Stimulated activated CD8-positive, alpha-beta memory T cell treated with anti-CD3 and anti-CD28 coated beads, Interleukin-7, amount 100 ng/mL, for 1 hour (primary cell): ENCODE measurements around the gene STARD7.
"Not testable (repeated sequence)": the region's sequence is repeated elsewhere in the genome, so short reads cannot be mapped to it uniquely, and the experiment has no call there.

Experiments
- DNase-seq, 2 donors: peaks; one replicate each; pipeline ENCODE4 v3.0.0-alpha.2; 2020; ENCODE audit warnings: low read depth in 2 of 2

Gene STARD7

GRCh38 chr2:96208143-96209010 lies at the start of gene STARD7:
STARD7 (minus strand) TSS chr2:96208827; CDS start chr2:96208434, 393 bp downstream.
- peak; percentile 92 for DNase-seq

GRCh38 chr2:96257744-96258143 lies 49.1 kb upstream of the STARD7 start:
- DNase-seq = not testable (repeated sequence)

GRCh38 chr2:96256611-96257113 lies 48.0 kb upstream of the STARD7 start:
- no peak for DNase-seq

GRCh38 chr2:96254571-96254970 lies 45.9 kb upstream of the STARD7 start:
- no peak for DNase-seq

GRCh38 chr2:96253006-96253405 lies 44.4 kb upstream of the STARD7 start:
- no peak for DNase-seq

GRCh38 chr2:96252526-96252925 lies 43.9 kb upstream of the STARD7 start:
- DNase-seq = no peak

GRCh38 chr2:96251721-96252292 lies 43.2 kb upstream of the STARD7 start:
- DNase-seq = no peak

GRCh38 chr2:96250188-96250587 lies 41.6 kb upstream of the STARD7 start:
- DNase-seq = no peak

GRCh38 chr2:96249654-96250053 lies 41.0 kb upstream of the STARD7 start:
- no peak for DNase-seq

- no peak for DNase-seq
These were observed 40.0 kb upstream of the STARD7 start for GRCh38 chr2:96248624-96249023.

GRCh38 chr2:96247896-96248295 lies 39.3 kb upstream of the STARD7 start:
- DNase-seq = no peak

GRCh38 chr2:96247009-96247408 lies 38.4 kb upstream of the STARD7 start:
- DNase-seq = no peak

- DNase-seq = no peak
These were observed 37.2 kb upstream of the STARD7 start for GRCh38 chr2:96245609-96246390.

- DNase-seq = no peak
These were observed 35.2 kb upstream of the STARD7 start for GRCh38 chr2:96243843-96244242.

GRCh38 chr2:96241900-96242611 lies 33.4 kb upstream of the STARD7 start:
- peak in 1 of 2 donors; percentile 14 for DNase-seq

GRCh38 chr2:96241227-96241626 lies 32.6 kb upstream of the STARD7 start:
- DNase-seq = no peak

GRCh38 chr2:96240341-96241038 lies 31.9 kb upstream of the STARD7 start:
- DNase-seq = no peak

GRCh38 chr2:96239745-96240264 lies 31.2 kb upstream of the STARD7 start:
- no peak for DNase-seq

- DNase-seq = no peak
These were observed 30.5 kb upstream of the STARD7 start for GRCh38 chr2:96239091-96239490.

- no peak for DNase-seq
These were observed 29.6 kb upstream of the STARD7 start for GRCh38 chr2:96238266-96238665.

GRCh38 chr2:96236882-96237281 lies 28.3 kb upstream of the STARD7 start:
- DNase-seq = no peak
